Stimulated activated CD8-positive, alpha-beta memory T cell treated with anti-CD3 and anti-CD28 coated beads, Interleukin-7, amount 100 ng/mL, for 24 hours (primary cell): ENCODE measurements around the gene TNFRSF13B.
"Not testable (repeated sequence)": the region's sequence is repeated elsewhere in the genome, so short reads cannot be mapped to it uniquely, and the experiment has no call there.

ENCODE experiments used
- DNase-seq: peaks from one replicate; pipeline ENCODE4 v3.0.0-alpha.2; 2020; ENCODE audit warnings: low read depth

TNFRSF13B gene

DNA sequence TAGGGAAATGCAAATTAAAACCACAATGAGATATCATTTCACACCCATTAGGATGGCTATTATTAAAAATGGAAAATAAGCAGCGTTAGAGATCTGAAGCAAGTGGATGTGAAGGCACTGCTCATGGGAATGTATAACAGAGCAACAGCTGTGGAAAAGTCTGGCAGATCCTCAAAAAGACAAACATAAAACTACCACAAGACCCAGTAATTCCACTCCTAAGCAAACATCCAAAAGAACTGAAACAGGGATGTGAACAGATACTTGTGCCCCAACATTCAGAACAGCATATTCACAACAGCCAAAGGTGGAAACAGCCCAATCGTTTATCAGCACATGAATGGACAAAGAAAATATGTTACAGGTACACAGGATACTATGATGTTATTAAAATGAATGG, 10.9 kb downstream of the TNFRSF13B start:
- not testable (repeated sequence) for DNase-seq

DNA sequence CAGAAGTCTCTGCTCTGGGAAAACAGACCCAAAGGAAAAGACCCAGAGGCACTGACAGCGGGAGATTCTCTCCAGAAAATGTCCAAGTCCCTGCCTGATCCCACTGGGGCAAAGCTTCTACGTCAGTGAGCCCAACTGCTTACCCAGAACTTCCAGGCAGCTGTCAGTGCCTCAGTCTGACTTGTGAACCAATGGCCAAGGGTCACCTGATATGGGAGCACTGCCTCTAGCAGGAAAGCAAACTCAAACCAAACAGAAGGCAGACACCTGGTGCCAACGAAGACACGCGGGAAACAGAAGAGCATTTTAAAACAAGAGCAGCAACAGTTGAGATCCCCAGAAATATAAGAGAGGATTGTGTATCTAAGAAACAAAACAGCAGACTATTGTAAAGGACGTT, 16.9 kb downstream of the TNFRSF13B start:
- not testable (repeated sequence) for DNase-seq

DNA sequence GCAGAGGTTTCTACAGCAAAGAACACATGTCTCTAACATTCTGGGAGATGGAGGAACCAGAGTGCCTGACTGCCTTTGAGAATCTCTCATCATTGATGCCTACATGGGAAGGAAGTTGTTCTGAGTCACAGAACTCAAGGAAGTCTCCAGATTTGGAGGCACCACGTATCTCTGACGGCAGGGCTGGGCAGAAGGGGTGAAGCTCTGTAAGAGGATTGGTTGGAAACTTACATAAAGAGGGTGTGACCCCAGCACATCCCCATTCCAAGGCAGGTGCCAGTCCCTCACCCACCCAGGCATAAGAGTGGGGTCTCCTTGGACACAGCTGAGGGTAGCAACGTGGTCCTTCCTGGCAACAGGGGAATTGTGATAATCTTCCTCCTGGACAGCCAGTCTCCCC, 17.4 kb downstream of the TNFRSF13B start:
- no peak for DNase-seq

DNA sequence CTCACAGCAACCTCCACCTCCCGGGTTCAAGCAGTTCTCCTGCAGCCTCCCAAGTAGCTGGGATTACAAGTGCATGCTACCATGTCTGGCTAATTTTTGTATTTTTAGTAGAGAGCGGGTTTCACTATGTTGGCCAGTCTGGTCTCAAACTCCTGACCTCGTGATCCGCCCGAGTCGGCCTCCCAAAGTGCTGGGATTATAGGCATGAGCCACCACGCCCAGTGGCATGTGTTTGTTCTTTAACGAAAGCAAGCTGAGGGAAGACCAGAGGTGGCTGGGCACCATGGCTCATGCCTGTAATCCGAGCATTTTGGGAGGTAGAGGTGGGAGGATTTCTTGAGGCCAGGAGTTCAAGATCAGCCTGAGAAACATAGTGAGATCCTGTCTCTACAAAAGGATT, 18.1 kb downstream of the TNFRSF13B start:
- no peak for DNase-seq

DNA sequence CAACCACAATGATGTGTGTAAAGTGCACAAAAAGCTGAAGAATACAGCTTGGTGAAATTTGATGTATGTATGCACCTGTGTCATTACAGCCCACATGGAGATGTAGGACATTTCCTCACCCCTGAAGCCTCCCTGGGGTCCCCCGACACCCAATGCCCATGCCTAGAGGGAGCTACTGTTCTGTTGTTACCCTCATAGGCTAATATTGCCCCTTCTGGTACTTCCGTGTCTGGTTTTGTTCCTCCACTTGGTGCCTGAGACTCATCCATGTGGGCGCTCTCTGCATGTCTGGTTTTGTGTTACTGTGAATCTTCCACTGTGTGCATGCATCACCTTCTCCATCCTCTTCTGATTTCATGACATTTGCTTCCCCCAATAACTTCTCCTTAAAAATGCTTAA, 18.6 kb downstream of the TNFRSF13B start:
- no peak for DNase-seq

DNA sequence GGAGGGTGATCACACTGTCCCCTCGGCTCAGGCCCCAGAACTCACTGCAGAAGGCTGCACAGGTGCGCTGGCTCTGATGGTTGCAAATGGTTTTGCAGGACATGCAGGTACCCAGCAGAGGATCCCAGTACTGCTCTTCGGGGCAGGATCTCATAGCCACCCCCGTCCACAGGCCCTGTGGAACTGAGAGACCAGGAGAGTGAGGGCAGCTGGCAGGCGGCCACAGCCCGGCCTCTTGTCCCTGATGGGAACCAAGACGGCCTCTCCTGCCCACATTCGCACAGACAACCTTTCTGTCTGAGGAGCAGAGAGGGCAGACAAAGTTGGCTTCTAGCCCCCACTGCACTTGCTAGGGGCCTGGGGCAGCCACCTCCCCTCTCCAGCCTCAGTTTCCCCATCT, 19.5 kb downstream of the TNFRSF13B start:
- no peak for DNase-seq

DNA sequence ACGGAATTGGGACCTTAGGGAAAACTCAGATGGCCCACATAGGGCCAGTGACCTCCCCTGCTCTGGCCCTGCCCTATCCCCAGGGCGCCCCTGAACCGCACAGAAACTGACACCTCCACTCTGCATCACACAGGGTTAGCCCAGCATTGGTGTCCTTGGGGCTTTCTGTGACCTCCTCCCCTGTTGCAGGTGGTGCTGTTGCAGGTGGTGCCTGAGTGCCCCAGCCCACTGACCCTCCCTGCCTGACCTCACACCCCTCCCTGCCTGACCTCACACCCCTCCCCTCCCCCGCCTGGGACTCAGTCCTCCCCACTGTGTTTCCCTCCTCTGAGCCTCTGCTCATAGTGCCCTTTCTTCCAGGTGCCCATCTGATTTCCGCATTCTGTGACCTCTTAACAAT, 21.4 kb downstream of the TNFRSF13B start:
- no peak for DNase-seq

DNA sequence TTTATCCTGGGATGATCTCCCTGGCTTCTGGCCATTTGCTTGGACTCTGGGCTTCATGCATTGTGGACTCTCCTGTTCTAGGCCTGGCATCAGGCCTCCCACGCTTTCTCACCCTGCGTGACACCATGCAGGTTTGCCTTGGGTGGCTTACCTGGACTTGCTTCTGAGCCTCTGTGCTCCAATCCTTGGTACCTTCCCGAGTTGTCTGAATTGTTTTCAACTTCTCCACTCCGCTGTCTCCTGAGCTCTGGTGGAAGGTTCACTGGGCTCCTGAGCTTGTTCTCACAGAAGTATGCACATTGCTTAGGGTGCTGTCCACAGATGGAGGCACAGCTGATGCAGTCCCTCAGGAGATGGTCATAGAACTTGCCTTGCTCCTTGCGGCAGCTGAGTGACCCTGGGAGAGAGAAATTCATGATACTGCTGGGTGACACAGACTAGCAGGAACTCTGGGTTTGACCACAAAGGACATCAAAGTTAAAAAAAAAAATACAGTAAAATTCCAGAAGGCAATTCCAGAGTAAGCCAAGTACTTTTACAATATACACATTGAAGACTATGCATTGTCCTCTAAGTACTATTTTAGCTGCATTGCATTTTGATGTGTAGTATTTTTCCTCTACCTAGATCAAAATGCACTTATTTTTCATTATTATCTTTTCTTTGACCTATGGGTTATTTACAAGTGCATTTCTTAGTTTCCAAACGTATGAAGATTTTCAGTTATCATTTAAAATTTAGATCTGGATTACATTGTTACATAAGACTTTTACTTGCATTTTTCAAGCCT, 23.1 kb downstream of the TNFRSF13B start:
- DNase-seq = no peak

DNA sequence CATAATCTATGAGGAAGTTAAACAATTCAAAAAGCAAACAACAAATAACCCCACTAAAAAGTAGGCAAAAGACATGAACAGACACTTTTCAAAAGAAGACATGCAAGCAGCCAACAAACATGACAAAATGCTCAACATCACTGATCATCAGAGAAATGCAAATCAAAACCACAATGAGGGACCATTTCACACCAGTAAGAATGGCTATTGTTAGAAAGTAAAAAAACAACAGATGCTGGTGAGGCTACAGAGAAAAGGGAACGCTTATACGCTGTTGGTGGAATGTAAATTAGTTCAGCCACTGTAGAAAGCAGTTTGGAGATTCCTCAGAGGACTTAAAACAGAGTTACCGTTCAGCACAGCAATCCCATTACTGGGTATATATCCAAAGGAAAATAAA, 24.4 kb downstream of the TNFRSF13B start:
- no peak for DNase-seq

DNA sequence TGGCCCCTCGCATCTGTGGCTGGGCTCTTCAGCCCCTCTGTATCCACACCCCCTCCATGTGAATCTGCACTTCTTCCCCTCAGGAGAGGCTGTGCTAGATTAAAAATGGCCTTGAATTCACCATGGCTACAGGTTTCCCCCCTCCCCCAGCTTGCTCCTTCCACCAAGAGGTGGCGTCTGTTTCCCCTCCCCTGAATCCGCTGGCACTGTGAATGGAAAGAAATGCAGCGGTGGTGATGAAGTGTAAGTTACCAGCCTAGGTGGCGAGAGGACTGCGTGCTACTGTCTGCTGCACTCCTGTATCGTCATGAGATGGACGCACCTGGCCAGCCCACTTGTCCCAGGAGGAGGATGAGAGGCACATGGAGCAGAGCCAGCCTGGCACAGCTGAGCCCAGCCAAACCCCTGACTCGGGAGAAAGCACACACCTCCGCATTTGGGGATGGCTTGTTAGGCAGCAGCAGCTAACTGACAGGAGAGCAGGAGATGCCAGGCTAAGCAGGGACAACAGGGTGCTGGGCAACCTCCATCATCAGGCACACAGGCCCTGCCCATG, 26.2 kb downstream of the TNFRSF13B start:
- no peak for DNase-seq

DNA sequence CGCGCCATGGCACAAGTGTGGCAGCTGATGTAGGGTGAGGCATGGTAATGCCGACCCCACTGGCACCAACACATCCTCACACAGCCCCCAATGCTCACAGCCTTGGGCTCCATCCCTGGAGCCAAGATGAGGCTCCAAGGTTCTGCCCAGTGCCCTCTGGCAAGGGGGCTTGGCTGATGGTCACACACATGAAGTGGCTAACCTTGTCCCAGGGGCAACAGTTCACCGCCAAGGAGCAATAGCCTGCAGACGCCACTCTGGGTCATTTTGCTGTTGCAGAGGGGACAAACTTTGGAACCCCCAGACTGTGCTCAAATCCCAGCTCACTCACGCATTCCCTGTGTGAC, 26.8 kb downstream of the TNFRSF13B start:
- no peak for DNase-seq

DNA sequence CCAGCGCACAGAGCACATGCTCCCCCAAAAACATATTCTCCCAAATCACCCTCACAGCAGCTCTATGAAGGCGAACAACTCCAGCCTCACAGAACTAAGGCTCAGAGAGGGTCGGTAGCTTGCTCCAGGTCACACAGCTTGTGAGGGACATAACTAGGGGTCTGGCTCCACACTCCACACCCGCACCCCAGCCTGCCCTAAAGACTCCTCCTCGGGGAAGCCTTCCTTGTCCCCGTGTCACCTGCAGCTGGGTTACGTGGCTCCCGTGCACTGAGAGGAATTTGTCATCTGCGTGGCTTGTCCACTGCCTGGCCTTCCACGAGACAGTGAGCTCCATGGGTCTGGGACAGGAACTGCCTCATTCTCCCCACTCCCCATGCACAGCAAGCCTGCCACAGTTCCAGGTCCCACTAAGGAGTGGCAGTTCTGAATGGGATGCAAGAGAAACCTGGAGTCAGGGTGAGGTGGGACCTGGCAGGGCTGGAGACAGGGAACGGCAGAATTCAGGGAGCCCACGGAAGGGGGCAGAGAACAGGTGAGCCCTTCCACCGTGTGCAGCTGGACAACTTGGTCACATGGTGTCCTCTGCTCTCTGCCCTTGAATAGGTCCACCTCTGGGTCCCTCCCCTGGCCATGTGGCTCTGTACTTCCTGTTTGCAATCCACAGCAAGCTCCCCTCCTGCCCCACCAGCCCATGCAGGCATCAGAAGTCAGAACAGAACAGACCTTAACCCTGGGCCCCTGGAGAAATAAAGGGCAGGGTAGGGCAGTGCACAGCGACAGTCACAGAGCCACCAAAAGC, 27.4 kb downstream of the TNFRSF13B start:
- no peak for DNase-seq

DNA sequence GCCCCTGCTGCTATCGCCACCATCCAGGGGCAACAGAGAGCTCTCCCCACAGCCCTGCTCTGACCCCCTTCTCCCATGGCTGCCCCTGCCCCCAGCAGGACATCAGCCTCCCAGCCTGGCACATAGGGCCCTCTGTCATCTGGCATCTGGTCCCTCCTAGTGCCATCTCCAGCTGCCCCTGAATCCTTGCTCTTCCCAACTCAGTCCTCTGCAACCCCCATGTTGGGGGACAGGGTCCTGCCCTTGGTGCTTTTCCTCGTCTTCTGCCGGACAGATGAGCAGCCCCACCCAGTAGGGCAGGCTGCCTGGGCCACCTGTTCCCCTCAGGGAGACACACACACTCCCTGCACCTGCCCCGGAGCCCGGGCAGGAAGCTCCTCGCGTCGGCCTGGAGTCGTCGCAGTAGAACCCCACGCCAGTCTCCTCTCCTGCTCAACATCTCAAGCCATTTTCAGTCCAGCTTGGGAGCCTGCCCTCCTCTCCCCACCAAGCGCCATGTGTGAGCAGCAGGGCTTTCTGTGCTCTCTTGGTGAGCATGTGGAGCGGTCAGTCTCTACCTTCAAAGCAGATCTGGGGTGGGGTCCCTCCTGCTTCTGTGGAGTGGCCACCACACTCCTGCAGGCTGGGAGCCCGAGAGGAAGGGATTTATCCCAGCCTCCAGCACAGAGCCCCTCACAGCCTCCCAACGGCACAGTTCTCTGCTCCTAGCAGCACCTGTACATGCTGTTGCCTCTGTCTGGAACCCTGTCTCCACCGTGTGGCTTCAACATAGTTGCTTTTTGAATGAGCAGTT, 28.2 kb downstream of the TNFRSF13B start:
- no peak for DNase-seq

DNA sequence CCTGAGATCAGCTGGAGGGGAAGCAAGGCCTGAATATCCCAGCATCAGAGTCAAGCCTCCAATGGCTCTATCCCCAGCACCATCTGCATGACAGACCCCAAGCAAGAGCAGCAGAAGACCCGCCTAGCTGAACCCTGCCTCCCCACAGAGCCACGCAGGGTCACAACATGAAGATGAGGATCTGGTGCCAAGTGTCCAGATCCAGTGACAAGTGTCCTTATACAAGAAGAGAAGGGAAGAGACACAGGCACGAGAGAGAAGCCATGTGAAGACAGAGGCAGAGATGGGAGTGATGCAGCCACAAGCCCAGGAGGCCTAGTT, 28.9 kb downstream of the TNFRSF13B start:
- no peak for DNase-seq

DNA sequence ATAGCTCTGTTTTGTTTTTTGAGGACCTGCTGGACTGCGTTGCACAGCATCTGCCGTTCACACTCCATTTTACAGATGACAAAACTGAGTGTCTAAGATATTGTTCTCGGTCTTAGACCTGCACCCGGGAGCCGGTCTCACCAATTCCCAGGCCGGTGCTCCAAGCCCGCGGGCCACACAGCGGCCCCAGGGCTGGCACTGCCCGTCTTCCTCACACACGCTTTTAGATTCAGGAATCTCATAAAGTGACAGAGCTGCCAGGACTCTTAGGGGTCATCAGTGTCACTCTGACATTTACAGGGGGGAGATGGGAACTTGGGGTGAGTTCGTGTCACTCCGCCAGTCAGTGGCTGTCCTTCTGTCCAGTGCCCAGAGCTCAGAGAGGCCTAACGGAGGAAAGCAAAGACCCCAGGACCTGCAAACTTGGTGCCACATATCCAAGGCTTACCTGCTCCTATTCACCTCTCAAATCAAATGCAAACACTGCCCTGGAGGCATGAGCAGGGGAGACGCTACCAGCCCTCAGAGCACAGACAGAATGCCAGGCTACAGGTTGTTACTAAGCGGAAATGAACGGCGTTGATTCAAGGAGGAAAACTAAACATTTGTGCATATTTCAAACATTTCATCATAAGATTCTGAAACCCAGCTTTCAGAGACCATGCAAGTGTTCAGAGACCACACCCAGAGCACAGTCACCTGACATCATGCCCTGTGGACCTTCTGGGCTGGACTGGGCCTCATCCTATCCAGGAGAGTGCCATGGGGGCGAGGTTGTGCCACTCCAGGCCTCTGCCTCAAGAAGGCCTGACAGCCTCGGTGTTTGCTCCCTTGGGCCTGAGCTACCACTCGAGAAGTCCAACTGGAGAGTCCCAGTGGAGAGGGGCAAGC, 29.5 kb downstream of the TNFRSF13B start:
- no peak for DNase-seq

DNA sequence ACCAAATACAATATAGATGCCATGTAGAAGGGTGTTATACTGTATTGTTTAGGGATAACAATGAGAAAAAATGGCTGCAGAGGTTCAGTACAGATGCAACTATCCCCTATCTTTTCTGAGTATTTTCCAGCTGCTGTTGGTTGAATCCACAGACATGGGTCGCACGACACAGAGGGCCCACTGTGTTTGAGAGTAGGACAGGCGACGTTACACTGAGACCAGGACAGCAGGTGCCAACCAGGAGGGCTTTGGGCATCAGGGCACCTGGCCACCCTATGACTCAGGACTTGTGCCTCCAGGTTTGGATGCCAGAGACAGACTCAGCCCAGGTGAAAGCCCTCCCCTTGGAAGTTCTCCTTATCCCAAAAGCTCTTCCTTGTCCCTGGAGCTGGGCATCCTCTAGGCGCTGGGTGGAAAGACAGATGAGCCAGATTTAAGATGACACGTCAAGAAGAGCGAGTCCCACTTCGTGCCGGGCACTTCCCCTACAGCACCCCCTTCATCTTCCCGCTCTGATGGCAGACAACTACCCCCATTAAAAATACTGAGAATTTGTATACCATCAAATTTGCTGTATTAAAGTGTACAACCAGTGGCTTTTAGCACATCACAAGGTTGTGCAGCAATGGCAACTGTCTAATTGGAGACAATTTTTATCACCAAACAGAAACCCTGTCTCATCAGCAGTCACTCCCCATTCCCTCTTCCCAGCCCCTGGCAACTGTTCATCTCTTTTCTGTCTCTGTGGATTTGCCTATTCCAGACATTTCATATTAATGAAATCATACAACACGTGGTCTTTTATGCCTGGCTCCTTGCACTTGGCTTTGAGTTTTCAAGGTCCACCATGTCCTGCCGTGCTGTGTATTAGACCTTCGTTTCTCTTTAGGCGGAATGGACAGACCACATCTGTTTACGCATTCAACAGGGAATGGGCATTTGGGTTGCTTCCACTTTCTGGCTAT, 30.6 kb downstream of the TNFRSF13B start:
- no peak for DNase-seq

DNA sequence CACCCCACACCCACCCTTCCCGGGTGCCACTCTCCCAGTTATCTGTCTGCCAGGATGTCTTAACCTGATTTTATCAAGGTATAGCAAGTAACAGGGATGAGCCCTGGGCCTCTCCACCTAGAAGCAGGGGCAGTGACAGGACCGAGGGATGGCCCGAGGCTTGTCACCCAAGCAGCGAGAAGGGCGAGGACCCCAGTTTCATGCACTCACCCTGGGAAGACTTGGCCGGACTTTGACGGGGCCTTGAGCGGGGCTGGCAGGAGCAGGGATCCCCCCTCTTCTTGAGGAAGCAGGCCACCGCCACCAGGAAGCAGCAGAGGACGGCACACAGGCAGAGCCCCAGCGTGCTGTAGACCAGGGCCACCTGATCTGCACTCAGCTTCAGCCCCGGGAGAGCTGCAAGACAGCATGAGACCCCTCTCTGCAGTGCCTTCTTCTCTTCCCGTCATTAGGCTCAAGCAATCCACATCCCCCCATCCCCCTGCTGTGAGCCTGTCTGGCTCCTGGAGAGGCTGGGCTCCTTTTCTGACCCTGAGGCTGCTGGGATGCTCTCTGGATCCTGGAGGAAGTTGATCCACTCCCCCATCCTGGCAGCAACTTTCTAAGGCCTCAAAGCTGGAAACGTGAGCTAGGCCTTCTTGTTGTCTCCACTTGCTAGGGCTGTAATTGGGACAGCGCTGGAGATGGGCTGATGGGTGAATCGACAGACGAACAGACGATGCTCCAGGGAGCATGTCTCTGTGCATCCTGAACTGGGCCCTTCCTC, 31.6 kb downstream of the TNFRSF13B start:
- no peak for DNase-seq

DNA sequence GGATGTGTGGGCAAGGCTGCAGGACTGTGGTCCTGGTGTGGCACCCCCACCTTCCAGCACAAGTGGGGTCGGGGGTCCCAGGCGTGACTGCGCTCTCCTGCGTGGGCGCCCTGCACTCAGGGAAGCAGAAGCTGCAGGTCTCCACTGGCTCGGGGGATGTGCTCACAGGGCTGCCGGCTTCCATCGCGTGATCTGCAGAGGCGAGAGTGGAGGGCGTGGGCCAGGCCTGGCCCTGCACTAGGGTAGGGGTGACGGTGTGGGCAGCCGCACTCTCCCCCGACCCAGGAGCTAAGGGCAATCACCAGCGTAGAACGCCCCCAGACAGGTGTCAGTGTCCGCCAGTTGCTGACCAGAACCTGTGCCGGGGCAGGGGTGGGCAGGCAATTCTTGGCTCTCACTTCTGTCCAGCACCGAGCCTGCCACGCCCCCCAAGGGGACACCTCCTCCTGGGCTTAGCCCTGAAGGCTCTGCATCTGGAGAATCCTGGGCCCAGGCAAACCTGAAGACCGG, 32.3 kb downstream of the TNFRSF13B start:
- no peak for DNase-seq

DNA sequence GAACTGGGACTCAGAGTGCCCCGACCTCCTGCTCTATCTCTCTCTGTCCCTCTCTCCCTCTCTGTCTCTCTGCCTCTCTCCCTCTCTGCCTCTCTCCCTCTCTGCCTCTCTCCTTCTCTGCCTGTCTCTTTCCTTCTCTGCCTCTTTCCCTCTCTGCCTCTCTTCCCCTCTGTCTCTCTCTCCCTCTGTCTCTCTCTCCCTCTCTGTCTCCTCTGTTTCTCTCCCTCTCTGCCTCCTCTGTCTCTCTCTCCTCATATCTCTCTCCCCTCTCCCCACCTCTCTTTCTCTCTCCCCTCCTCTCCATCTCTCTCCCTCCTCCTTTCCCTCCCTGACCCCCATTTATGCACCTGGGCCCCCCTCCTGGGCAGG, 32.7 kb downstream of the TNFRSF13B start:
- DNase-seq = no peak
